ENCODE data around the gene USF1.
"Not testable (repeated sequence)": the region's sequence is repeated elsewhere in the genome, so short reads cannot be mapped to it uniquely, and the experiment has no call there.

USF1 gene

DNA sequence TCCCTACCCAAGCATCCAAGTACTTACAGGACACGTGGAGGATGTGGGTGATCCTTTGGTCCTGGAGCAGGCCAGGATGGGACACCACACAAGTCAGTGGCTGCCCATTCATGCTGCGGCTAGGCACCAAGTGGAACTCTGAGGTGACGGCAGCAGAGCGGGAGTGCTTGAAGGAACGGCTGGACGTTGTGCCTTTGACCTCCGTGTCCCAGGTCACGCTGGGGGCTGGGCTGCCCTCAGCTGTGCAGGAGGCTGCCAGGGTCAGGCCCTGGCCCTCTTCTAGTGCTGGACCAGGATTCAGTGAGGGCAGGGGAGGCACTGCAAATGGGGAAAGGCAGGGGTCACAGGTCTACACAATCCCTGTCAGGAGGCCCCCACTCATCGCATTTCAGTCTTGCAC lies 31.6 kb upstream of the USF1 start:
- no peak for DNase-seq

DNA sequence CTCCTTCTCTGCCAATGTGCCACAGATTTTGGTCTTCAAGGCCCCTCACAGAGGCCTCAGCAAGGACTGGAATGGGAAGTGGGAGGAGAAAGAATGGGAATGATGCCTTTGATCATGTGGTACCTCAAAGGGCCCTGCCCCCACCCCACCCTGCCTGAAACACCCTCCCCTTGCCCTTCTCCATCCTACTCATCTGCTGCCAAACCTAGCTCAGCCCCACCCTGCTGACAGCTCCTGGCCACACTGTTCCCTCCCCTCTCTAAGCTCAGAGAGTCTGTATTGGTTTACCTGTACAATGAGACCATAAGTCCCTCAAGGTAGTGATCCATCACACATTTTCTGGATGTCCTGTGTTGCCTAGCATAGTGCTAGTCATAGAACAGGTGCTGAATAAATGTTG lies 30.6 kb upstream of the USF1 start:
- DNase-seq, result no peak

DNA sequence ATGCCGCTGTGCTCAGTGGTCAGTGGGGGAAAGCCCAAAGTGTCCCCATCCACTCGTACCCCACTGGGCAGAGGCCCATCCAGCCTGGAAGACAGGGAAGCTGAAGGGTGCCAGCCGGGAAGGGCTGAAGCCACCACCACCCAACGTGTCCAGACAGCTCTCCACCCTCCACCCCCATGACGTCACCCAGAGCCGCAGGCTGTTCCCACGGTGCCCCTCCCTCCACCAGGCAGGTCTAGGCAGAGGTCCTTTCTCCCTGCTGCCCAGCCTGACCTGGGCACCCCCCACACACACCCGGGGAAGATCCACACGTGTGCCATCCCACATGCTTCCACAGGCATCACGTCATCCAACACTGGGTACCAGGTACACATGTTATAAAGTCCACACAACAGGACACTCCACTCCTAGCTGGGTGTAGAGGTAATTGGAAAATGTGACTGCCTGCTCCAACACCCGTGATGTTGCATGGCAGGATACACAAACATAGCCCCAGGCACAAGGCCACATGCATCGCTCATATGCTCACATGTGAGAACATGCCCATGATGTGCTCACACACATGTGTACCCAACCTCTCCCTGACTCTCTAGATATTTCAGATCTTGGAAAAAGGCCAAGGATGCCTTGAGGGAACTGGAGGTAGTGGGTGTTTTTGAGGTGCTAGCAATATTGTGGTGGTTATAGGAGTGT lies 29.0 kb upstream of the USF1 start:
- no peak for DNase-seq

DNA sequence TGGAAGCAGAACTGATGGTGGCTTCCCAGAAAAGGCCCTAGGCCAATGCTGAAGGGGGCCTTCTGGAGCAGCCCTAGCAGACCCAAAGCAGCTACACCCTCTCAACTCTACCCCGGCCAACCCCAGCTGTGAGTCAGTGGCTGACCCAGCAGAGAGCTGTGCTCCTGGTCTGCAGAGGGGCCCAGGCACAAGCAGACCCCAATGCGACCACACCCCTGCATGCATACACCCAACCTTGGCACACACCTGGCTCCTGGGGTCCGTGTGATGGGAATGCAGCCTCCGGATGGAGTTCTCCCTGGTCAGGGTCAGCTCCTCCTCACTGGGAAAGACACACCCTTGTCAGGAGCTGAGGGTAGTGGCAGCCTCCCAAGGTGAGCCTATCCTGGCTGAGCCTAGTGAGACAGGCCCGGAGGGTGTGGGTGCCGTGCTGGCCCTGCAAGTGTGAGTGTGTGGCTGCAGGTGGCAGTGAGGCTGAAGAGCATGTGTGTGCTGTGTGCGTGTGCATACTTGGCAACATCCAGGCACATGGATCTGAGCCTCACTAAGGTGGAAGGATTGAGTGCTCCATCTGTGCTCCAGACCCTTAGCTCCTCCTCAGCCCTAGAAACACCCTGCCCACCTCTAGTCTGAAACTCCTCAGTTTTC lies 27.8 kb upstream of the USF1 start:
- no peak for DNase-seq

DNA sequence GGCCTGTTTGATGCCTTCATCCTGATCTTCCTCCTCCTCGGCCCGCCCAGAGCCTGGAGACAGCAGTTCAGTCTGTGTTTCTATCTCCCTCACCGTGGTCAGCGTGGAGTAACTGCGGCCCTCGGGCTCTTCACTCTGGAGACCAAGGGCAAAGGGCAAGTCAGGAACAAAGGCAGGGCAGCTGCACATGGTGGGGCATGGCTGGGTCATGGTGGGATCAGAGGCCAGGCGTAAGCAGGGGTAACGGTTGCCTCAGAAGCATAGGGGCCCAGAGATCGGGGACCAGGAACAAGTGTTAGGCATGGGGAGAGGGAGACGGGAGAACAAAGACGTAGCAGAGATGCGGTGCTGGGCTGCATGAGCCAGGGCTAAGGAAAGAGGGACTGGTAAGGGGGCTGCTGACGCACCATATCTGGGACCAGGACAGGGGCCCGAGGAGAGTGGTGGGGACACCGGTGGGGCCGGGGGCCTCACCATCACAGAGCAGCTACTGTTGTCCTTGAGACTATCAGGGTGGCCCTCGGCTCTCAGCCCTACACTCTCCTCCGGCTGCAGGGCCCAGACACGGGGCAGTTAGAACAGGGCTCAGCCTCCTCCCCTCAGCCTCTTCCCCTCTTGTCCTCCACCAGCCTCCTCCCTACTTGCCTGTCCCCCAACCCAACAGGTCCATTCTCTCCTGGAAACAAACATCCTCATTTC lies 27.1 kb upstream of the USF1 start:
- DNase-seq, result no peak

DNA sequence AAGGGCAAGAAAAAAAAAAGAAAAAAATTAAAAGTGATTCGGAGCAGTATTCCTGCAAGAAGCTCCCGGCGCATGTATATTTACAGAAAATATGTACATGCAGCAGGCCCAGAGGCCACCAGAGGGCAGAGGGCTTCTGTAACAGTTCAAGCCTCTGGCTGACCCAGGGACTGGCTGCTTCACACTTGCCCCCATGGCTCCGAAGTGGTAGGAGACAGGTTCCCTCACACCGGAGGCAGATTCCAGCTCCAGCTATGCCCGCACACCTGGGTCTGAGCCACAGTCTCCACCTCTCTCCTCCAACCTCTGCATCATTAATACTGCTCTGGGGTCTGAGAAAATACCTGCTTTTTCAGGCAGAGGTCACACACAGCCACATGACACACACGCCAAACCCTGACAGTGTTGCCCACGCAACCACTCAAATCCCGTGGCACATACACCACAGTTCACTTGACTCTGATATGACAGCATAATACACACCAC lies 26.2 kb upstream of the USF1 start:
- peak; percentile 31 for DNase-seq

DNA sequence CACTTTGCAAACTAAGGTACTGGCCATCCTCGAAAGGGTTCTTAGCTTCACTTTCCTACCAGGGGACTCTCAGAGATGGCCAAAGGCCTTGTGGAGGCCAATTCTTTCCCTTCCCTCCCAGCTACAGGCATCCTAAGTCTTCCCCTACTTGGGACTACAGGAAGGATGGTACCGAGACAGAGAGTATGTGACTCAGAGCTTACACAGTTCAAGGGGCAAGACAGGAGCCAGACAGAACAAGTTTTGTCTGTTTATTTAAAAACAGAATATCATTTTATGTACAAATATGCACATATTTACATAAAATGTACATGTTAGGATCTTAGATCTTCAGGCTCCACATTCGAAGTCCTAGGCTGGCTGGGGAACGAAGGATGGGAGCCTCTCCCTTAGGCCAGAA lies 25.0 kb upstream of the USF1 start:
- no peak for DNase-seq

DNA sequence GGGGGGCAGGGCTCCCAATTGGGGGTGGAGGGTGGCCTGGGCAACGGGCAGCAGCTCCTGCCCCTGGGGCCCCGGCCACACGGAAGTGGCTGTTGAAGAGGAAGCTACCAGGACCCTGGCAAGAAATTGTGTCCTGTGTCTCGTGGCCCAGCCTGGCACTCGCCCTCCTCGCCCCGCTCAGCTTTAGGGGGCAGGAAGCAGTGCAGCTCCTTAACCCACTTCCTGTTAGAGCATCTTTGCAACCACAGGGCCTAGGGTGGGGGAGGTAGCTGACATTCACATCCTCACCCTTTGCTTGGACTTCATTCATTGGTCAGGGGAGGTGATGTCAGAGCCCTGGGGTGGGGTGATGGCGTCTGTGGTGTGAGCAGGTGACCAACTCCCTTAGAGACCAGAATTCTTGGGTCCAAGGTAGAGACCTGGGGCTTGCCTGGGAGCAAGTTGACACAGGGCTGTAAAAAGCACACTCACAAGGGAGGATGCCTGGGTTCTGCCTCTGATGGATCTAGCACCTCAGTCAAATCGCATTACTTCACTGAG lies 24.0 kb upstream of the USF1 start, which contains the start of gene ARHGAP30:
Gene ARHGAP30, minus strand, starts transcription at position 161 of the 540 bp plus-strand sequence. CDS start 267 bp downstream, outside the sequence.
- DNase-seq, result peak; percentile 62

DNA sequence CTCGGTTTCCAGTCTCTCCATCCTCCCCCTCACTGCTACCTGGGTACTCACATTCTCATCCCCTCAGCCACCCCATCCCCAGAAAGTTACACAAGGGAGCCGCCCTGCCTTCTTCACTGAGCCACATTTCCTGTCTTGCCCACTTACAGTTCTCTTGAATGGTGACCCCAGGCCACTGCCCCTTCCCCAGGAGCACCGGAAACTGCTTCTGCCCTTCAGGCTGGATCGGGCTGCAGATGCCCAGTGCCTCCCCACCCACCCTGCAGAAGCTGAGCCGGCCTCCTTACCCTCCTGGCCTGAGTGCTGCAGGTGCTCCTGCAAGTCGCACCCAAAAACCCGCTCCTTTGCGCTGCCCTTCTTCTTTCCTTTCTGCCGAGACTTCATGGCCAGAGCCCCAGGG lies 23.5 kb upstream of the USF1 start:
- DNase-seq, result no peak

DNA sequence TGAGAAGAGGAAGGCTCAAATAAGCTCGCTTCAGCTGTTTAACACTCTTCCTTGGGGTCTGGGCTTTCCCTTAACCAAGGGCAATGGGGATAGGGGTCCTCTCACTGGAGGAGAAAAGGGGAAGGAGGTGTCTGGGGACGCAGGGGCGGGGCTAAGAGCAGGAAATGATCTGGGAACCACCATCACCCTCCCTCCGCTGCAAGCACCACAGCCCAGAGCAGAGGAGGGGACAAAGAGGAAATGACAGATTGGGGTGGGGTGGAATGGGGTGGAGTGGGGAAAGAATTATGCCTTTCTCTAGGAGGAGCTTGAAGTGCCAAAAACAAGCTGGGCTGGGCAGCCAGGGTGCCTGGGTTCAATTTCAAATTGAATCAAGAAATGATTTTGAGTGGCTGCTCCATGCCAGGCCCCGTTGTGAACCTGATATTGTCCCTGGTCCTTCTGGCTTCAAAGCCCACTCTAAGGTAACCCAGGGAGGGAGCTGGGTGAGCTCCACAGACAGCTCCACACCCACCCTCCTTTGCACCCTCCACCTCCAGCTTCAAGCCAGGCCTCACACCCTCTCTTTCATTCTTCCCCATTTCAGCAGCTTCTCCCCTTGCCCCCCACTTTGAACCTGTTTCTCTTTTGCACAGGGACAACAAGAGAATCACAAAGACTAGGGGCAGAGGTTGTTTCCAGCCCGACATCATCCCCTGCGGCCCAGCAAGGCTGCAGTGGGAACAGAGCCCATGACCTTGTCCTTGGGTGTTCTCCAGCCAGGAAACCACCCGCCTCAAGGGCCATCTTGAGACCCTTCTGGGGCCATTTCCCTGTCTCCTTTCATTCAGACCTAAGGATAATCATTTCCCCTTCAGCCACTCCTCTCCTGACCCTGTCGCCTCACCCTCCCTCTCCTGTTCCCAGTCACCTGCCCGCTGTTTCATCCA lies 22.8 kb upstream of the USF1 start:
- peak; percentile 69 for DNase-seq

DNA sequence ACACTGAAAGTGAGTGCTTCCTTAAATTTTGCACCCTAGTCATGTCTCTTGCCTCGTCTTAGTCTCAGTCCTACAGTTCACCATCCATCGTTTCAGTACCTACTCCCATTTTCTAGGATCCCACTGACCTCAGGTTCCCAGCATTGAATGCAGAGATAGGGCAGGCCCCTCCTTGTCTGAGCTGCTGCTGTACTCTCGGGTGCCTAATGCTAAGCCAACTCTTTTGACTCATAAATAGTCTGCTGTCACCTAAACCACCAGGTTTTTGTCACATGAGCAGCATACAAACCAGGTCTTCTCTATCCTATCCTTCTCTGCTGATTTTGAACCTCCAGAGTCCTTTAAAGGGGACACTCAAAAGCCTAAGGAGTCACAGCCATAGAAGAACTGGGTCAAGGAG lies 20.9 kb upstream of the USF1 start:
- no peak for DNase-seq

DNA sequence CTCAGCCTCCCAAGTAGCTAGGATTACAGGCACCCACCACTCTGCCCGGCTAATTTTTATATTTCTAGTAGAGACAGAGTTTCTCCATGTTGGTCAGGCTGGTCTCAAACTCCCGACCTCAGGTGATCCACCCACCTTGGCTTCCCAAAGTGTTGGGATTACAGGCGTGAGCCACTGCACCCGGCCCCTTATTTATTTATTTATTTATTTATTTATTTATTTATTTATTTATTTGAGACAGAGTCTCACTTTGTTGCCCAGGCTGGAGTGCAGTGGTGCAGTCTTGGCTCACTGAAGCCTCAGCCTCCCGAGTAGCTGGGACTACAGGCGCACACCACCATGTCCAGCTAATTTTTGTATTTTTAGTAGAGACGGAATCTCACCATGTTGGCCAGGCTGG lies 19.9 kb upstream of the USF1 start:
- not testable (repeated sequence) for DNase-seq

DNA sequence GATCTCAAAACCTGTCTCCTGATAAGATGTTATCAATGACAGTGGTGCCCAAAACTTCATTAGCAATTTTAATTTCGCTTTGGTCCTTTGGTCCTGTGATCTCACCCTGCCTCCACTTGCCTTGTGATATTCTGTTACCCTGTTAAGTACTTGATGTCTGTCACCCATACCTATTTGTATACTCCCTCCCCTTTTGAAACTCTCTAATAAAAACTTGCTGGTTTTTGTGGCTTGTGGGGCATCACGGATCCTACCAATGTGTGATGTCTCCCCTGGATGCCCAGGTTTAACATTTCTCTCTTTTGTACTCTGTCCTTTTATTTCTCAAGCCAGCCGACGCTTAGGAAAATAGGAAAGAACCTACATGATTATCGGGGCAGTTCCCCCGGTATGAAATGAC lies 18.2 kb upstream of the USF1 start:
- not testable (repeated sequence) for DNase-seq

DNA sequence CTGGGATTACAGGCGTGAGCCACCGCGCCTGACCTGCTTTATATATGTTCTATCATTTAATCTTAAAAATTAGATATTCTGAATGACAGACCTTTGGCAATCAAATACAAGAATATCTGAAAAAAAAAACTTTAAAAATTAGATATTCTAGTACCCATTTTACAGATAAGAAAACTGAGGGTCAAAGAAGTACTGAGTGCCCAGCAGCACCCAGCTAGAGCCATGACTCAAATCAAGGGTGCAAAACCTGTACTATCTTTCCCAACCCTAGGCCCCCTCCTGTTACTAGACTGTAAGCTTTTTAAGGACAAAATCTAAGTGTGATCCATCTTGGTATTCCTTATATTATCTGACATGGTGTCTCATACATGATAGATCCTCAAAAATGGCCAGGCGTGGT lies 15.6 kb upstream of the USF1 start:
- DNase-seq, result no peak

DNA sequence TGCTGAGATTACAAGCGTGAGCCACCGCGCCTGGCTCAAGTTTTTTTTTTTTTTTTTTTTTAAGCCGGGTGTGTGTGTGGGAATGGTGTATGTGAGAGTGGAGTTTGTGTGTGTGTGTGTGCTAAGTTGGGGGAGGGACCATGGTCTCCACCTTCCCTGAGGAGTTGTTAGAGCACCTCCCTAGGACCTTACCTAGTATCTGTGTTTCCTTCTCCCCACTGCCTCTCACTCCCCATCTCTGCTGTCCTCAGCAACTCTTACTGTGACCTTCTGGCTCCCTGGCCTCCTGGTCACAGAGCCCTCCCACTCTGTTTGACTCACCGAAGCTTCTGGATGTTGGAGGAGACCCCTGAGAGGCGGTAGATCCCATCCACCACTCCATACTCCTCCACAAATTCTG lies 13.5 kb upstream of the USF1 start:
- no peak for DNase-seq

DNA sequence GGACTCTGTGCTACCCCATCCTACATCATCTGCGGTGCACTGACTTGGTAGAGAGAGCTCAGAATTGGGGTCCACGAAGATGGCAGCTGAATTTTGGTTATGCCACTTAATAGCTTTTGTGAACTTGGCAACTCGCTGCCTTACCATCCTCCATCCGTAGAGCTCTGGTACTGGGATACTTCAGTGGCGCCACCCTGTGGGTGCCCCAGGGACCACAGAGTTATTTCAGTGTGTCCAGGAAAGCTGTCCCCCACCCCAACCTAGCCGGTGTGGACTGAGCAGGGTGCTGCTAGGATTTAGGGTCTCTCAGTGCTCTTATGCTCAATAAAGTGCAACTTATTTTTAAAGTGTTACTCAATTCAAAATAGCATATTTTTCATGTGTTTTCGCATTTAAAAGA lies 9.0 kb upstream of the USF1 start:
- DNase-seq, result no peak

DNA sequence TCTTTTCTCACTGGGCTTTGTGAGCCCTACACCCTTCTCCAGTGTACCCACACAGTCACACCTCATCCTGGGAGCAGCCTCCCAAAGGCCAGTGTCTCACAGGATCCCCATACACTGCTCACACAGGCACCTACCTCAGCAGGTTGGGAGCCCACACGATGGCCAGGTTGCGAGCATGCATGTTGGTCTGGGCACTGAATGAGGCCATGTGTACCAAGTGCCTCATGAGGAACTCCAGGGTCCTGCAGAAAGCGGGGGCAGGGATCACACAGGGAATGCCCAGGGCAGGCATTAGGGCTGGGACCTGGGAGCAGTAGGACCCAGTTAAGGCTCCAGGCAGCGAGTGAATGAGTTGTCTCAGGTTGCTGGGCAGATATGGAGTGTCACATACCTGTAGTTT lies 8.5 kb upstream of the USF1 start:
- no peak for DNase-seq

DNA sequence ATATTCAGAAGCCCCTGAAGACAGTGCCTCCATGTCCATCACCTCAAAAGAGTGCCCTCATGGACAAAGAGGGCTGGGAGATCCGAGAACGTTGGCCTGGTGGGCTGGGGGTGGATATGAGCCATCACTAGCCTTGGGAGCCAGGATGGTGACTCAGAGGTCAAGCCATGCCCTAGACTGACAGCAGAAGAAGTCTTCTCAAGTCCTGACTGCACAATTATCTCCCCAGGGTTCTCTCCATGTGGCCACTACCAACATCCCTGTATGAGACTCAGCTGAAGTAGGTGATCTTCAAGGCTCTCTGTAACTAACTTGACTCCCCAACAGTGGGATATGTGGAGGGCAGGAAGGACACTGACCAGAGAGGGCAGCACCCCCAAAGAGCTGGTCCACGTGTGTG lies 7.1 kb upstream of the USF1 start:
- DNase-seq, result no peak

DNA sequence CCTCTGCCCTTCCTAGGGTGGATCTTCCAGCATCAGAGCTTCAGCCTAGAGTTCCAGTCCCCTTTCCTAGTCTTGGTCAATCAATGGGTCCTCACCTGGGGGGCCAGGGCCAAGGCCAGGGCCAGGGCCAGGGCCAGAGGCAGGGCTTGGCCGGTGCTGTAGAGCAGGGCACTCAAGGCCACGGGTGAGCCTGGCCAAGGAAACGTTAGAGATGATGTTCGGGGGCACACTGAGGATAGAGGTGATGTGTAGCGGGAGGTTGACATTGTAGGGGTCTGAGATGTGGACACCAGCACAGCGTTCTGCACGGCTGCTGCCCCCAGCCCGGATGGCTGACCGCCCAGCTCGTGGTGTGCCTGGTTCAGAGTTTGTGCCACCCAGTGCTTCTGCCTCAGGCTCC lies 5.4 kb upstream of the USF1 start:
- no peak for DNase-seq

DNA sequence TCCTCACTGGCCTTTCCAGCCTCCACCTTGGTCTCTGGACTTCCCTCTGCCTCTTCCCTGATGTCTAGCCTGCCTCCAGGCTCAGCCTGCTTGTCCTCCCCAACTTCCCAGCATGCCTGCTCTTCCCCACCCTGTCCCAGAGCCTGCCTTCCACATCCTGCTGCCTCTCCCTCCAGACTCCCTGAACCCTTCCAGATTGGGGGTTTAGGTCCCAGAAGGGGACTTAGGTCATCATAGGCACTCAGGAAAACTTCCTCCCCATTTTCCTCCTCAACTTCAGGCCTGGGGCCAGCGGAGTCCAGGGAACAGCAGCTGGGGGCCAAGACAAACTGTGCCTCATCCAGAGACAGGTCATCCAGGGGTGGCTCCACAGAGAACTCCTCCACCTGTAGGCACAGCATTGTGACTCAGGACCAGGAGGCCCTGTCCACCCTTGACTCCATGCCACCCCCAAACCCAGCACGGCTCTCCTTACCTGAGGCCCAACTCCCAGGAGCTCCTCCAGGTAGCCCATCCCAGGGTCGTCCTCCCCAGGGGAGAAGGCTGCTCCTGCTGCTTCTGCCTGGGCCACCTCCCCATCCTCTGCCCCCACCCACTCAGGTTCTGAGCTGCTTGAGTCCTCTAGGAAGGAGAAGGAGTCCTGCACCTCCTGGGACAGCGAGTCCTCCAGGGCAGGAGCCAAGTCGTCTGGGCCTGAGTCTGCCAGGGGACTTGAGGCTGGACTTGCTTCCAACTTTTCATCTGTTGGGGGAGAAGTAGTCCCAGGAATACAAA lies 3.4 kb upstream of the USF1 start:
- DNase-seq, result no peak

Data from stimulated activated CD4-positive, alpha-beta T cell treated with anti-CD3 and anti-CD28 coated beads, Interleukin-12 subunit alpha, Interleukin-12 subunit beta, amount 100 ng/mL, for 4 hours (primary cell).